NCI-H2081 treated with DMSO at 0.1 percent for 48 hours (cell line): ENCODE results near the gene CHST12.
A peak's percentile ranks its signal among the peaks of the same experiment; 100 is the strongest.
"Not testable (repeated sequence)": the region's sequence is repeated elsewhere in the genome, so short reads cannot be mapped to it uniquely, and the experiment has no call there.

ENCODE experiments used
- DNase-seq: peaks from one replicate; lab custom pipeline; 2025; lab: John Stamatoyannopoulos, UW

Gene CHST12

DNA sequence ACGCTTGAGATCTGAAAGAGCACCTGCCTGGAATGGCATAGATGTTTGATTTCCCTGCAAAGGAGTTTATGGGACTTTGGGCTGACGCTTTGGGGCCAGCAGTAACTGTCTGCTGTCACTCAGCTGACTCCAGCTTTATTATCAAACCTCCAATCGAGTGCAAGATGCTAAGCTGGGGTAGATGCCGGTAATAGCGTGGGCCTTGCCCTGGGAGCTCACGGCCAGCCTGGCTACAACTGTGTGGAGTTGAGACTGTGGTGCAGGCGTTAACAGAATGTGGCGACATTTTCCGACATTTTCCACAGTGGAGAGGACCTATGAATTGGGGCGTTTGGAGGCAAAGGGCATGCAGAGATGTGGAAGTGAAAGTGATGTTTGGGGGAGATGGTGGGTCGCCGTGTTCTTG lies 1.3 kb downstream of the CHST12 start:
- DNase-seq = no peak

DNA sequence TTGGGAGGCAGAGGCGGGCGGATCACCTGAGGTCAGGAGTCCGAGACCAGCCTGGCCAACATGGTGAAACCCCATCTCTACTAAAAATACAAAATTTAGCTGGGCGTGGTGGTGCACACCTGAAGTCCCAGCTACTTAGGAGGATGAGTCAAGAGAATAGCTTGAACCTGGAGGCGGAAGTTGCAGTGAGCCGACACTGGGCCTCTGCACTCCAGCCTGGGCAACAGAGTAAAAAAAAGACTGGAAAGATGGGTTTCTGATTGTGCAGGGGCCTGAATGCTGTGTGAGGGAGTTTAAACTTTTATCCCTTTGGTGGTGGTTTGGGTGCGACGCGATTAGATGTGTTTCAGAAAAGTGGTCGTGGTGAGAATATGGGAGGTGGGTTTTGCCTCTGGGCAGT lies 1.8 kb downstream of the CHST12 start:
- DNase-seq = no peak

DNA sequence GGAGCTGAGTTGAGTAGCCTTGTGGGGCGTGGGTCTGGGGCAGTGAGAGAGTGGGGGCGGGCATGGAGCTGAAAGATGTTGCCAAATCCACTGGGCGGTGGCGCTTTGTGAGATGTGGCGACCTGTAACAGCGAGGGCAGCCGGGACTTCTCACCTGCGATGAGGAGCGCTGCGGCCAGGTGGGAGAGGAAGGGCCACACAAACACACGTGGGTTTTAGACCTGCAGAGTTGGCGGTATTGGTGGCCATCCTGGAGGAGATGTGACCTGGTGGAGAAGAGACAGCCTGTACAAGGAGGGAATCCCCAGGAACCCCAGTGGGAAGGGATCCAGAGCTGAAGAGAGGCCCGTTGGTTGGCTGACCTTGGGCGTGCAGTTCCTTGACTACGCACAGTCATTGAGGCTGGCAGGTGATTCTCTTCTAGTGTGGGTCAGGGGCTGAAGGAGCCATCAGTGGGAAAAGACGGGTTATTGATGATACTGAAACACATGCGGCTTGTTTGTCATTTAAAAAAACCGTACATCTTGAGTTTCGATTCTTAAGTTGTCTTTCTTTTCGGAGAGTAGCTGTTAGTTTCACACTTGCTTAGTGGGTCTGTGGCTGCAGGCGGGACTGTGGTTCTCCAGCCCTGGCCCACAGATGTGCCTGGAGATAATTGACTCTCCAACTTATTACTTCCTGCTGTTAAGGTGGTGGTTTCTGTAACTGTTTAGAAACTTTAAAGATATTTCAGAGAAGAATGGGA lies 2.4 kb downstream of the CHST12 start:
- no peak for DNase-seq

DNA sequence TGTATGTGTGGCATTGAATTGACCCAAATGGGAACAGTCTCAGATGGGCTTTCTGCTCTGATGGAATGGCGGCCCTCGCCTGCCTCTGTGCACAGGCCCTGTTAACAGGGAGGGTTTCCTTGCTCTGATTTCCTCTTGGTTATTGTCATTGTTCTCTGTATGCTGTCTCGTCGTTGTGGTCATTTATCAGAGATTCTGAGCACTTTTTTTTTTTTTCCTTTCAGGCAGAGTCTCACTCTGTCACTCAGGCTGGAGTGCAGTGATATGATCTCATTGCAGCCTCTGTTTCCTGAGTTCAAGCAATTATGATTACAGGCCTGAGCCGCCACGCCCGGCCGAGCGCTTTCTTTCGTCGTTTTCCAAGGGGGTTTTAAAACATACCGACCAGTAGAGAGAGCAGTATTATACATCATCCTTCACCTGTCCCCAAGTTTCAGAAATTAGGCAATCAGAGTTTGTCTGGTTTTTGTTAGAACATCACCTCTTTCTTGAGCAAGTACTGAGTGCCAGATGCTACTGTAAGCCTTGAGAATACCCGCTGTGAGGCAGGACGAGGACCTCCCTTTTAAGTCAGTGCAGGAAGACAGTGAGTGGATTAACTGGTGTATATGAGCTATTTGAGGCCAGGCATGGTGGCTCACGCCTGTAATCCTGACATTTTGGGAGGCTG lies 6.5 kb downstream of the CHST12 start:
- DNase-seq = no peak

DNA sequence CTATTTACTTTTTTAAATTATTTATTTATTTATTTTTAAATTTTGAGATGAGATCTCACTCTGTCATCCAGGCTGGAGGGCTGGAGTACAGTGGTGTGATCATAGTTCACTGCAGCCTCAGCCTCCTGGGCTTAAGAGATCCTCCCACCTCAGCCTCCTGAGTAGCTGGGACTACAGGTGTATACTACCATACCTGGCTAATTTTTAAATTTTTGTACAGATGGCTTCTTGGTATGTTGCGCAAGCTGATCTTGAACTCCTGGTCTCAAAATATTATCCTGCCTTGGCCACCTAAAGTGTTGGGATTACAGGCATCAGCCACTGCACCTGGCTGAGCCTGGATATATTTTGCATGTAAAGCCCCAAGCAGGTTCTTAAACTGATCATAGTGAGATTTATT lies 7.6 kb downstream of the CHST12 start:
- no peak for DNase-seq

DNA sequence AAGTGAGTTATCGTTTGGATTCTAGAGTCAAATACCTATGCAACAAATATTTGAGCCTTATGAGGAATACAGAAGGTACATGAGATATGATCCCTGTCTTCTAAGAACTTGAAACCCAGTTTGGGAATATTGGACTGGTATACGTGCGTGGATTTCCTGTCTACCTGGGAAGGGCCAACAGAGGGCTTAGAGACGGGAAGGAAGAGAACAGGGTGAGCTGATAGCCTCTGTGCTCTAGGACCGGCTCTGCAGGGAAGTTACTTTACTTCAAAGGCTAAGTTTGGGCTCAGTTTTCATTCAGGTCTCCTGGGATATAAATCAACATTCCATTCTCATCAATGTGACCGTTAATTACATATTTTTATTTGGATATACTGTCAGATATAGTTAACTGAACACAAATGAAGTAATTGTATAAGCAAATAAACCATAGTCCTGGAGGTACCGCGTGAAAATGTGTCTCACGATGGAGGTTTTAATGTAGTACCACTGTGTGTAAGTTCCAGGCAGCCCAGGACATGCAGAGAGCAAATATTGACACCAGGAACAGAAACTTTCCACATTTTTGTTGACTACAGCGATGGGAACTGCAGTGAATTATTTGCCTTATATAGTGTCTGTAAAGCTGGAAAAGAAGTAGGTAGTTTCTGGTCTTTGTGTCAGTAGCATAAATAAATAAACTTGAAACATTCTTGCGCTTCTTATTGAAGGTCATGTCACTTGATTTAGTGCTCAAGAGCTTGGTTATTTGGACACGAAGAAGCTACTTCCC lies 8.6 kb downstream of the CHST12 start:
- no peak for DNase-seq

DNA sequence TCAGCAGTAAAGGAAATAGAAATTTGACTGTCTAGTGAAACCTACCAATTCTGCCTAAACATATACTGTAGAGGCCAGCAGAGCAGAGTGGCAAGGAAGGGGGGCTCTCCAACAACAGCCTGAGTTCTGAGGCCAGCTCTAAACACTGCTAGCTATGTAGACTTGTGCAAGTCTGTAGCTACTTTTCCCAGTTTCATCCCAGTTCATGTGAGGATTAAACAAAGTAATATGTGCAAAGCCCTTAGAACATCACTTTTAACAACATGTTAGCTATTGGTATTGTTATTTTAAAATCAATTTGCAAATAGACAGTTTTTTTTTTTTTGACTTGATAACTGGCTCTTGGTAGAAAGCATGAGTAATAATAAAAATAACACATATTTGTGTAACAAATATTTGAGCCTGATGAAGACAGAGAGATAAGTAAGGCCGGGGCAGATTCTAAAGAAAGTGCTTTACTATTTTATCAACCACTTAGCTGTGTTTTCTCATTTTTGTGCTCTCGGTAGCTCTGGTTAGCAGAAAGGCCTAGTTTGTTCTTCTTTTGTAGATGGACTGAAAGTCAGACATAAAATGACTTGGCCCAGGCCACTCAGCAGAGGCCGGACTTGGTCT lies 9.3 kb downstream of the CHST12 start:
- no peak for DNase-seq

DNA sequence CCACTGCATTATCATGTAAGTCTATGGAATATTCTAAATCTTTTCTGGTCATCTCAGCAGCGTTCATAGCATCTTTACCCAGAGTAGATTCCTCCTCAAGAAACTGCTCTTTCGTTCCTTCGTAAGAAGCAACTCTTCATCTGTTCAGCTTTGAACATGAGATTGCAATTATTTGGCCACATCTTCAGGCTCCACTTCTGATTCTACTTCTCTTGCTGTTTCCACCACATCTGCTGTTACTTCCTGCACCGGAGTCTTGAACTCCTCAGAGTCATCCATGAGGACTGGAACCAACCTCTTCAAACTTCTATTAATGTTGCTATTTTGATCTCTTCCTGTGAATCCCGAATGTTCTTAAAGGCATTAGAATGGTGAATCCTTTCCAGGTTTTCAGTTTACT lies 12.7 kb downstream of the CHST12 start:
- no peak for DNase-seq

DNA sequence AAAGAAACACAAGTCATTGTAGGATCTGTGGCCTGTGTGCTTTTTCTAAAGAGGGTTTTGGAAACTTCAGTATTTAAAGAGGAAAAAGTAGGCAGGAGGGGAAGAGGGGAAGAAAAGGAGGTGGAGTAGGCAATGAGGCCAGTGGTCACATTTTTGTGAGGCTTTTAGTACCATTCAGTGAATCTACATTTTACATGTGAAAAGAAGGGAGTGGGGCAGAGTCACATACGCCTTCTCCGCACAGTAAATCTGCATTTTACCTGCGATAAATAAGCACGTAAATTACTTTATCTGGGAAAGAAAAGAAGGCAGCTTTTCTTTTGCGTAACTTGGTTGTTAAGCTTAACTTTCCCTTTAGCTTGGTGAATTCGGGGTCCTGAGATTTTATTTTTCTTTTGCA lies 13.2 kb downstream of the CHST12 start:
- DNase-seq = no peak

DNA sequence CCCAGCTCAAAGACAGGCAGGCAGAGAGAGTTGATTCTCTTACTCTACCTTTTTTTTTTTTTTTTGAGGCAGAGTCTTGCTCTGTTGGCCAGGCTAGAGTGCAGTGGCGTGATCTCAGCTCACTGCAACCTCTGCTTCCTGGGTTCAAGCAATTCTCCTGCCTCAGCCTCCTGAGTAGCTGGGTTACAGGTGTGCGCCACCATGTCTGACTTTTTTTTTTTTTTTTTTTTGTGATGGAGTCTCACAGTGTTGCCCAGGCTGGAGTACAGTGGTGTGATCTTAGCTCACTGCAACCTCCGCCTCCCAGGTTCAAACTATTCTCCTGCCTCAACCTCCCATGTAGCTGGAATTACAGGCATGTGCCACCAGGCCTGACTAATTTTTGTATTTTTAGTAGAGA lies 13.8 kb downstream of the CHST12 start:
- not testable (repeated sequence) for DNase-seq

DNA sequence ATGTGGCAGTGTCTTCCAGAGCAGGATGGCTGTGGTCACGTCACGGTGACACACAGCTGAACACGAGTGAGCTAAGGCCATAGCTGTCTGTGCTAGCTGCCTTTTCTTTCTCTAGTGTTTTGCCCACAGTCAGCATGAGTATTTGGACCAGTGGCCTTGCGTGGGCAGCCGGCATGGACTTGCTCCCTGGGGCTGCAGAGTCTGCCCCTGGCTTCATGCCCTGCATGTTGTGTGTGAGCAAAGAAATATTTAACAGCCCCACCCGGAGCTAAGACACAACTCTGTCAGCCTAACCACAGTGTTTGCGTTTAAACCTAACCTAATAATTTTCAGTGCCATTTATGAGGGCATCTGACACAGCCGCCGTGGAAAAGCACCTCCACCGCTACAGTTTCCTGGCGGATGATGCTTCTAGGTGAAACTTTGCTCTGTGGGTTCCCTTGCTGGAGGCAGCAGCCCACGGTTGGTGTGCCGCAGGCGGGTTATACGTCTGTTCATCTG lies 14.6 kb downstream of the CHST12 start:
- peak; percentile 12 for DNase-seq

DNA sequence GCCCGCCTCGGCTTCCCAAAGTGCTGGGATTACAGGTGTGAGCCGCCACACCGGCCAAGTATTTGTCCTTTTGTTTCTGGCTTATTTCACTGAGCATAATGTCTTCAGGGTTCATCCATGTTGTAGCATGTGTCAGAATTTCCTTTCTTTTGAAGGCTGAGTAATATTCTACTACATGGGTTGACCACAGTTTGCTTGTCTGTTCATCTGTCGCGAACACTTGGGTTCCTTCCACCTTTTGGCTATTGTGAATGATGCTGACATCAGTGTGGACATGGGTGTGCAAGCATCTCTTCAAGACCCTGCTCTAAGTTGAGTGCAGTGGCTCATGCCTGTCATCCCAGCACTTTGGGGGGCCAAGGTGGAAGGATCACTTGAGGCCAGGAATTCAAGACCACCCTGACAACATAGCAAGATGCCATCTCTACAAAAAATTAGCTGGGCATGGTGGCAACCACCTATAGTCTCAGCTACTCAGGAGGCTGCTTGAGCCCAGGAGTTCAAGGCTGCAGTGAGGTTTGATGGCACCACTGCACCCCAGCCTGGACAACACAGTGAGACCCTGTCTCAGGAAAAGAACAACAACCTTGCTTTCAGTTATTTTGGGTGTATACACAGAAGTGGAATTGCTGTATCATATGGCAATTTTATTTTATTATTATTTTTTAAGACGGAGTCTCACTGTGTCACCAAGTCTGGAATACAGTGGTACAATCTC lies 17.0 kb downstream of the CHST12 start:
- no peak for DNase-seq

DNA sequence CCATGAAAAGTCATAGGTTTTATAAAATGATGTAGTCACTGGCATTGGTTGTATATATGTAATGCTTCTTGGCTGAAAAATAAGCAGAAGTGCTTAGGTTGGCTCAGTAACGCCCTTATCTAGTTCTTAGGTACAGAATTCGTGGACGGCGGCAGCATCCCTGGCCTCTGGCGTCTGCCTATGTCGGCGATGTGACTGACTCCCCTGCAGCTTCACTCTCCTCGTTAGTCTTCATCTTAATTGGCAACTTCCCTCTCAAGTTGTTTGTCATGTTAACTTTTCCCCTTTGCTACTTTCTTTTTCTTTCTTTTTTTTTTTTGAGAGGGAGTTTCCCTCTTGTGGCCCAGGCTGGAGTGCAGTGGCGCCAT lies 18.5 kb downstream of the CHST12 start:
- DNase-seq = no peak

DNA sequence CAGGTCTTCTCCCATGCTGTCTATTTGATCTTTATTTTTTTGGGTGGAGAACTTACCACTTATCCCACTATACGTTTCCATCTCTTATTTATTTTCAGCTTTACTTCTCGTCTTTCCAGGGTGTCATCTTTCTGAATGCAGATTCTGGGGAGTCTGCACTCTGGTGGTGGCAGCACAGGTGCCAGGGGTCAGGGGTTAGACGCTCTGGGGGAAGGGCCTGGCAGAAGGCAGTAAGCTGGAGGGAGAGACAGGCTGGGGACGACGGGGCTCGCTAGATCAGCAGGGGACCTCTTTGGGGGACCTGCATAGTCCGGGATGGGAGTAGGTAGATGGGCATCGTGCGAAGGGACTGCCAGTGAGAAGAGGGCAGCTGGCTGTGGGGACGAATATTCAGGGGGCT lies 22.3 kb downstream of the CHST12 start:
- DNase-seq = no peak

DNA sequence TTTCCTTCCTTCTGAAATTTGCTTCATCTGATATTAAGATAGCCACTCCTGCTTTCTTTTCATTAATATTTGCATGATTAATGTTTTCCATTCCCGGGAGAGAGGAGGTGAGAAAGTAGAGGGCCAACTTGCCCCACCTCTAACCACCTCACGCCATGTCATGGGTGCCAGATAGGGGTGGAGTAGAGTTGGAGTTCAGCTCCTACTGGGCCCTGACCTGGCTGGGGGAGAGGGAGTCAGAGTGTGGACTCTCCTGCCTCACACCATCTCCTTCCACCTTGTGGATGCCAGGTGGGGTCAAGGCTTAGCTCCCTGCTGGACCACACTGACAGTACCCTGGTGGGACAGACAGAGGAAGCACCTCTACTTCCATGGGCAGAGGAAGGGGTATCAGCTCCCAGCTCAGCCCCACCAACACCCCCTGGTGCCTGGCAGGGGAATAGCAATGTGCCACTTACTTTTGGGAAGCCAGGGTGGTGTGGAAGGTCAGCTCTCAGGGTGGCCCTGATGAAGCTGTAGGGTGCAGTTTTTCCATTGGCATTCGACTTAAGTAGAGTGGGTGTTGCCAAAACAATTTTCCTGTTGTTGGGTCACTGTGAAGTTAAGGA lies 28.0 kb downstream of the CHST12 start:
- no peak for DNase-seq

DNA sequence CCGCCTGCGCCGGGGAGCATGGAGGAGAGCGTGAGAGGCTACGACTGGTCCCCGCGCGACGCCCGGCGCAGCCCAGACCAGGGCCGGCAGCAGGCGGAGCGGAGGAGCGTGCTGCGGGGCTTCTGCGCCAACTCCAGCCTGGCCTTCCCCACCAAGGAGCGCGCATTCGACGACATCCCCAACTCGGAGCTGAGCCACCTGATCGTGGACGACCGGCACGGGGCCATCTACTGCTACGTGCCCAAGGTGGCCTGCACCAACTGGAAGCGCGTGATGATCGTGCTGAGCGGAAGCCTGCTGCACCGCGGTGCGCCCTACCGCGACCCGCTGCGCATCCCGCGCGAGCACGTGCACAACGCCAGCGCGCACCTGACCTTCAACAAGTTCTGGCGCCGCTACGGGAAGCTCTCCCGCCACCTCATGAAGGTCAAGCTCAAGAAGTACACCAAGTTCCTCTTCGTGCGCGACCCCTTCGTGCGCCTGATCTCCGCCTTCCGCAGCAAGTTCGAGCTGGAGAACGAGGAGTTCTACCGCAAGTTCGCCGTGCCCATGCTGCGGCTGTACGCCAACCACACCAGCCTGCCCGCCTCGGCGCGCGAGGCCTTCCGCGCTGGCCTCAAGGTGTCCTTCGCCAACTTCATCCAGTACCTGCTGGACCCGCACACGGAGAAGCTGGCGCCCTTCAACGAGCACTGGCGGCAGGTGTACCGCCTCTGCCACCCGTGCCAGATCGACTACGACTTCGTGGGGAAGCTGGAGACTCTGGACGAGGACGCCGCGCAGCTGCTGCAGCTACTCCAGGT lies 29.7 kb downstream of the CHST12 start:
- DNase-seq = no peak

DNA sequence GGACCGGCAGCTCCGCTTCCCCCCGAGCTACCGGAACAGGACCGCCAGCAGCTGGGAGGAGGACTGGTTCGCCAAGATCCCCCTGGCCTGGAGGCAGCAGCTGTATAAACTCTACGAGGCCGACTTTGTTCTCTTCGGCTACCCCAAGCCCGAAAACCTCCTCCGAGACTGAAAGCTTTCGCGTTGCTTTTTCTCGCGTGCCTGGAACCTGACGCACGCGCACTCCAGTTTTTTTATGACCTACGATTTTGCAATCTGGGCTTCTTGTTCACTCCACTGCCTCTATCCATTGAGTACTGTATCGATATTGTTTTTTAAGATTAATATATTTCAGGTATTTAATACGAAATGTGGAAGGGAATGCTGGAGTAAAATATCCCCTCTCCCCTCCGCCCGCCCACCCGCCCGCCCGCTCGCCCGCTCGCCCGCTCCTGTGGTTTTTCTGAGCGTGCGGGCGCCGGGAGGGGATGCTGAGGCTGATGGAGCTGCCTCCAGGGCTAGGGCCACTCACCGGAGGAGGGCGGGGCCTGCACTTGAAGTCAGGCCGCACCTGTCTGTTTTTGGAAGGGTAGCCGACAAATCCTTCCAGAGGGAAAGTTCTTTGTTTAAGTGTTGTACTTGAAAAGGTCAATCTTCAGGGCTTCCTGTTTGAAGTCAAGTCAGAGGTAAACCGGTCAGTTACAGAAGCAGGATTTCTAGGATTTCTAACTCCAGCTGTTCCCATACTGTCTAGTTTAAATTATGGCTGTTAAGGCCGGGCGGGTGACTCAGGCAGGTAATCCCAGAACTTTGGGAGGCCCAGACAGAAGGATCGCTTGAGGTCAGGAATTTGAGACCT lies 30.5 kb downstream of the CHST12 start:
- no peak for DNase-seq

DNA sequence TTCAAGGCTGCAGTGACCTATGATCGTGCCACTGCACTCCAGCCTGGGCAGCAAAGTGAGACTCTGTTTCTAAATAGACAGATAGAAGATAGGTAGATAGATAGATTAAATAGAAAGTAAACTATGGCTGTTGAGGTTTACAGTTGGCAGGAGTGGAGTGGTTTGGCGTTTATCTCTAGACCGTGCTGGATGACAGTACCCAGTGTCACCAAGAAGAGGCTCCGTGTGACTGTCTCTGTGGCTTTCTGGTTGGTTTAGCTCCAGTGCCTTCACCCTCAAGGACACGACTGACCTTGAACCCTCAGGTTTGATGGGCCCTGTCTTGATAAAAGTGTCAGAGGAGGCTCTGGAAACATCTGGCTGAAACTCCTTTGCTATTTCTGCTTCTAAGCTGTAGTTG lies 31.7 kb downstream of the CHST12 start:
- no peak for DNase-seq

DNA sequence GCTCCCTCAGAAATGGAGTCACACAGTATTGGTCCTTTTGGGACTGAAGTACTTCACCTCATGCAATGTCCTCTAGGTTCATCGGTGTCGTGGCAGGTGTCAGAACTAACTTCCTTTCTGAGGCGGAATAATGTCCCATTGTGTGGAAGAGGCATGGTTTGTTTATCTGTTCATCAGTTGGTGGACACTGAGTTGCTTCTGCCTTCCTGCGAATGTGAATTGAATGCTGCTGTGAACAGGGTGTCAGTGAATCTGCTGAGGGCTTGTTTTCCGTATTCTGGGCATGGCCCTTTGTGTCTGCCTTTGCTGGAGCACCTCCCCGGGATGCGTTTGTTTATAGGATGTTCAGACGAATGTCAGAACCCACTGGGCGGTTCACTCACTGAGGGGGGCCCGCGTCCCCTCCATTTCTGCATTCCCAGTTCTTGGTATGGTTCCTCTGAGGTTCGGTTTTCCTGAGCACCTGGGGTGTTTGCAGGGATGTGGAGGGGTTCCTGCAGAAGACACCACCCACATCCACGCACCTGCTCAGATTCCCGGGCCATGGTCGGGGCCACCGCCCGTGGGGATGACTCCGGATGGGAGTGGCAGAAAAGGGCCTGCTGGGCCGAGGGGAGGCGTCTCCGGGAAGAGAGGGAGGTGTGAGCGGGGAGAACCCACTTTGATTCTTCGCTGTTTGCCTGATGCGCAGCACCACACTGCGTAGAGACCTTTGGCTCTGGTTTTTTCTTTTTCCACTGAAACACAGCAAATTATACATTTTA lies 33.1 kb downstream of the CHST12 start:
- DNase-seq = no peak
